Renal cortical epithelial cell (primary cell): Measurements from ENCODE around the gene SMIM3. TPM values are rescaled to one million over a fixed set of nuclear protein-coding genes. Genes with fewer than 3 reads are reported as not detected.
A peak's percentile ranks its signal among the peaks of the same experiment; 100 is the strongest.
"Not testable (repeated sequence)": the region's sequence is repeated elsewhere in the genome, so short reads cannot be mapped to it uniquely, and the experiment has no call there.

Source experiments
- DNase-seq: peaks from one replicate; pipeline ENCODE4 v3.0.0-alpha.2; 2011; ENCODE audit warnings: low read depth
- total RNA-seq: library from RNA; depleted of rRNA; stranded (reverse); fragments of >200 nt; gene quantifications from 2 replicates; pipeline ENCODE4 v1.2.3, GENCODE V29; 2014

The SMIM3 gene
- 32.4 and 39.4 TPM in 2 replicates for total RNA-seq

DNA sequence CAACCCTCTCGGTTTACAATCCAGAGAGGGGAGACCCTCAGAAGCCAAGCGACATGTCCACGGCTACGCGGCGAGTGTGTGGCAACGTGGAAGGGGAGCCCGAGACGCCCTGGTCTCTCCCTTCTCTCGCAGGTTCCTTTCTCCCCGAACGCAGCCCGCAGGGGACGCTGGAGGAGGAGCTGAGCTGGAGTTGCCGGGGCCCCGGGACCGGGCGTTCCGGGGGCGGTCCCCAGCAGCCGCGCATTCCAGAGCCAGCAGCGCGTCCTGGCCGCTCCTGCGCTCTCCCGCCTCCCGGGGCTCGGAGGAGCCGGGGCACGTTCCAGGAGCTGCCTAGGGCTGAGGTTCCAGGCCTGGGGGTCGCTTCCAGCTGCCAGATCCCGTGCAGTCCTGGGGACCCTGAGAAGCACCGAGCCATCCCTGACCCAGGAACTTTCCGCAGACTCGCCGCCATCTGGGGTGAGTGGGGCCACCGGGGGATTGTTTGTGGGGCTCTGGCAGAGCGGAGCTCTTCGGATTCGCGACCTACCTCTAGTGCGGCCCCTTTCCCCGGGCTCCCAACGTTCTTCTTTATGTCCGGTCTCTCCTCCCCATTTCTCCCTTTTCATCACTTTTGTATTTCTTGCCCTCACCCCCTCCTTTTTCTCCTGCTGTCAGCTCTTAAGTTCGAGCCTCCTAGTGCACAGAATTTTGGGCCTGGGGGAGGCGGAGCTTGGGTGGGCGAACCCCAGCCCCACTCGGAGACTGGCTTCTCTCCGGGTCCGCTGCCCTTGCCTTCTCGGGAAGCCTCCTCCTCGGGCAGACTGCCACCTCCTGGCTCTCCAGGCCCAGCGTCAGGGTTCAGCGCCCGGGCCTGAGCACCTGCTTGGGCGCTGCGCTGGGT lies at the start of gene SMIM3:
Gene SMIM3, plus strand, starts transcription at position 241 of the 880 bp plus-strand sequence. CDS start 16,684 bp downstream, outside the sequence.
- peak; percentile 49 for DNase-seq

DNA sequence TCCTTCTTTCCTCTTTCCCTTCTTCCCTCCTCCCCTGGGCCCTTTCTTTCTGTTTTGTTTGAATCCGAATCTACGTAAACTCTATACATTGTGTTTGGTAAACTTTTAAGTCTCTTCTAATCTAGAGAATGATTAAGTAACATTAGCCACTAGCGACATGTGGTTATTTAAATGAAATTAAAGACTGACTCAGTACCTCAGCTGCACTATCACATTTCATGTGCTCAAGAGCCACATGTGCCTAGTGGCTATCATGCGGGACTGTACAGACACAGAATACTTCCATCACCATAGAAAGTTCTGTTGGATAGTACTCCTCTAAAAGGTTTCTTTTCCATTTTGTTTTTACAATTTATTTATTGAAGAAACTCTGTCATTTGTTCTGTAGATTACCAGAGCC lies 48.7 kb upstream of the SMIM3 start:
- no peak for DNase-seq

- DNase-seq, result no peak
Observed at GRCh38 chr5:150731669-150732242, 46.8 kb upstream of the SMIM3 start.

- no peak for DNase-seq
Observed at GRCh38 chr5:150734579-150735384, 43.8 kb upstream of the SMIM3 start.

DNA sequence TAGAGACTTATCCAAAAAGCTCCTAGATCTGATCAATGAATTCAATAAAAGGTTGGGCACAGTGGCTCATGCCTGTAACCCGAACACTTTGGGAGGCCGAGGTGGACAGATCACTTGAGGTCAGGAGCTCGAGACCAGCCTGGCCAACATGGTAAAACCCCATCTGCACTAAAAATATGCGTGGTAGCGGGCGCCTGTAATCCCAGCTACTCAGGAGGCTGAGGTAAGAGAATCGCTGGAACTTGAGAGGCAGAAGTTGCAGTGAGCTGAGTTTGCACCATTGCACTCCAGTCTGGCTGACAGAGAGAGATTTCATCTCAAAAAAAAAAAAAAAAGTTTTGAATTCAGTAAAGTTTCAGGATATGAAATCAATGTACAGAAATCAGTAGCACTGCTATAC lies 39.7 kb upstream of the SMIM3 start:
- no peak for DNase-seq

GRCh38 chr5:150740992-150741391 lies 37.6 kb upstream of the SMIM3 start:
- no peak for DNase-seq

- not testable (repeated sequence) for DNase-seq
Observed at GRCh38 chr5:150742455-150743141, 36.0 kb upstream of the SMIM3 start.

GRCh38 chr5:150743142-150743488 lies 35.4 kb upstream of the SMIM3 start:
- not testable (repeated sequence) for DNase-seq

- DNase-seq, result no peak
Observed at GRCh38 chr5:150750469-150750868, 28.1 kb upstream of the SMIM3 start.

DNA sequence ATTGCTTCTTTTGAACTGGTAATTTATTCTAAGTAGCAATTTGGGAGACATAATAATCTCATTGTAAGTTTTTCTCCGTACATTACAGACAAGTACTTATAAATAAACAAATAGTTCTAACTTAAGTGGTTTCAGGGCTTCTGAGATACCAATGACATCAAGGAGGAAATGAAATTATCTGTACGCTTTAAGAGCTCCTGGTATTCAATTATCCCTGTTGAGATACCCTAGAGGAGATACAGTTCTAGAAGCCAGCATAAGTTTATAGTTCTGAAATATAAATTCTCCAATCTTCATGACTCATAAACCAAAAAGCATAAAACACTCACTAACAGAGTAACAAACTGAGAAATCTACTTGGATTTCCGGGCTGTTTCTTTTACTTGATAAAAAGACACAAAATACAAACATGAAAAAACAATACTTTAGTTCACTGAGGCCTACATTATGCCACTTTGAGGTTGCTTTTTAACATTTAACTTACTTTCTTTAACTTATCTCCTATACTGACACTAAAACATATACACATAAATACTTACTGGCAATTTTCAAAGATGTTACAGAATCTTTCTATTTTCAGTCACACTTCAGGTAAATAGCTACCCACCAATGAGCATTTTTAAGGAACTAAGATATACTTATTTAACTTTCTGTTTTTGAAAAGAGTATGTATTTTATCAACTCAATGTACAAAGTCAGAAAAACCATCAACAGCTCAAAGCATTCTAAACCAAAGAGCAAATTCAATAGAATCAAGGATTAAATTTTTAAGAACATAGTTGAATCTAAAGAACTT lies 27.3 kb upstream of the SMIM3 start:
- DNase-seq, result no peak

- no peak for DNase-seq
Observed at GRCh38 chr5:150753463-150753862, 25.1 kb upstream of the SMIM3 start.

- no peak for DNase-seq
Observed at GRCh38 chr5:150753863-150754262, 24.7 kb upstream of the SMIM3 start.

GRCh38 chr5:150757087-150757649 lies 21.4 kb upstream of the SMIM3 start:
- DNase-seq, result no peak

GRCh38 chr5:150758203-150758530 lies 20.4 kb upstream of the SMIM3 start:
- no peak for DNase-seq

- peak; percentile 99 for DNase-seq
Observed at GRCh38 chr5:150758531-150759333, 19.8 kb upstream of the SMIM3 start, which contains the start of gene DCTN4. Gene DCTN4, minus strand, starts transcription at chr5:150759017. Its CDS starts 24 bp downstream, at chr5:150758993.

DNA sequence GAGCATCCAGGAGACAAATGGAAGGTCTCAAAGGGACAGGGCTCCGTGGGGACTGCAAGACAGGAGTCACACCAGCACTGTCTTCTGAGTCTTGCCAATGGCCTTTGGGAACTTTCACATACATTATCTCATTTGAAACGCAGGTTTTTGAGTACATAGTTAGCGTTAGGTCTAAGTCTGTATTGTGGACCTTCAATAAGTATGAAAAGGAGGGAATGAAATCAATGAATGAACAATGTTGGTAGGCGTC lies 19.3 kb upstream of the SMIM3 start:
- DNase-seq, result no peak

DNA sequence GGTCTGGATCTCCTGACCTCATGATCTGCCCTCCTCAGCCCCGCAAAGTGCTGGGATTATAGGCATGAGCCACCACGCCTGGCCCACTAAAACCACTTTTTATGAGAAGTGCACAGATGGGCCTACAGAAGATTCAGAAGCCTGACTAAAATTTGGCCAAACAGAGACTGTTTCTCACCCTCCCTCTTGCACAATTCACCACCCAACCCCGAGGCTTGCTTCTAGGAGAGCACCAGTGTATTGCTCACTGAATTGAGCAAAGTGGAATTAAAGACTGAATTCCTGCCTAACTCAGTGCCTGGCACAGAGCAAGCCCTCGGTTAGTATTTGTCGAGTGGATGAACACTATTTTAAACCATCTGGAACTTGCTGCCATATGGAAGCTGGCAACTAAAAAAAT lies 16.3 kb upstream of the SMIM3 start:
- no peak for DNase-seq

DNA sequence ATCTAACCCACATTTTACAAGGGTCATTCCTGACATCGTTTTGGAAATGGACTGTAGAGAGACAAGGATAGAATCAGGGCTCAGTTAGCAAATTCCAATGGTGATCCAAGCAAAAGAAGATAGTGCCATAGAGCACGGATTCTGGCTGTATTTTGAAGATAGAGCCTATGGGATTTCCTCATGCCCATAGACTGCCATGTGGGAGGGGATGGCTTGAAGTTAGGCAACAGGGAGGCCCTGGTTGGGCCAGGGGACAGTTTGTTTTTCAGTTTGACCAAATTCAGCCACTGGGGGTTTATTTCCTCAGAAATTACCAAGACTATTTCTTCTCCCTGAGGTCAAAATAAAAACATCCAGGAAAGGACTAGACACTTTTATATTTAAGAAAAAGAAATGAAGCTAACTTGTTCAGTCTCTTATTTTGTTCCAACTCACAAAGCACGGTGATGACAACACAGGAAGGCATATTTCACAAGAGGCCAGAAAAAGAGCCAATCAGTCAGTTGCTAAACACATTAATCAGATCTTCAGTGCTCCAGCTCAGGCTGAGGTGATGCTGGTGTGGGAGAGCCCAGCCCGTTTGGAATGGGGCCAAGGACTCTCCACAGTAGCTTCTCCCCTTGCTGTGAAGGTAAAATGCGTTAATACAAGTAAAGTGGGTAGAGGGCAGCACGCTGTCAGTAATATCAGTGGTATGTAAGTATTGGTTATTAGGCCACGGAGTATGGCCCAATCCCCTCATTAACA lies 15.4 kb upstream of the SMIM3 start:
- peak; percentile 98 for DNase-seq

DNA sequence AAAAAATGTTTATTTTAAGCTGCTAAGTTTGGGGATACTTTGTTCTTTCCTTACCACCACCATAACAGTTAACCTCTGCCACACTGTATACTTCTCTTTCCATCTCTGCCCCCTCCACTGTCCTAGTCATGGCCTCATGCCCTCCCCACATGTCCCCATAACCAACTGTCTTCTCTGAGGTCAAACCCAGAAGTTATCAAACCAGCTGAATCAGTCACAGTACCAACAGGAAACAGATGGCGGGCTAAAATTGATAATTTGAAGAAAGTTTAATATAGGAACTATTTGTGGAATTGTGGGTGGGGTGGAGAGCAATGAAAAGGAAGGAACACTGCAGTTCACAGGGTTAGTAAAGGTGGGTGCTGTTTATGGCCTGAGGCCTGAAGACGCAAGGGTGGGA lies 14.0 kb upstream of the SMIM3 start:
- DNase-seq, result no peak
